H4 (cell line): ENCODE results near the gene TIMM23. TPM values are rescaled to one million over a fixed set of nuclear protein-coding genes. Genes with fewer than 3 reads are reported as not detected.

Experiments
- DNase-seq: peaks from one replicate; pipeline ENCODE4 v3.0.0-alpha.2; 2015; ENCODE audit warnings: low spot score
- total RNA-seq: library from RNA; depleted of rRNA; stranded (reverse); fragments of >200 nt; shearing (Covaris generic); gene quantifications from 2 replicates; pipeline ENCODE4 v1.2.3, GENCODE V29; 2014; rRNA removed

TIMM23 gene
- total RNA-seq, 1 experiment from 2014 or later = 155 TPM

DNA sequence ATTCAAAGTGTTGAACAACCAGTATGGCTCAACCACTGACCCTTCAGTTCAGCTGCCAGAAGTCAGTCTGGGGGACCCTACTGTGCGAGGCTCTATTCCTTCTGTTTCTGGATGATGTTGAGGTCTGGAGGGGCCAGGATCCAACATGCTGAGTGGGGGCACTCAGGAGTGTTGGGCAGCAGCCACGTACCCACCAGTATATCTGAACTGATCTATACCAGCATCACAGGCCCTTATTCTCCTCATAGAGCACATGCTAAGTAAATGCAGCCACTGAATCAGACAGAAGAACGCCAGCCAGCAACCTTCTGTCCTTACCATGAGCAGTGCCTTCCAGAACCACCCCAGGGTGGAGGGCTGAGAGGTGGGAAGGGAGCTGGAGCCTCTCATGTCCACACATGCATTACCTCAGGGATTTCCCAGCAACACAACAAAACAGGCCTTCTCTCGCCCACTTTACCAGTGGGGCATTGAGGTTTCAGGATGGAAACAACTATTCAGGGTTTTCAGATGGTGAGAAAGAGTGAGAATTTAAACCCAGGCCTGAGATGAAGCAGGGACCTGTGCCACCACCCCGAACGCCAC, 80.6 kb downstream of the TIMM23 start:
- DNase-seq = no peak

Other genes starting within 250 kb of the TIMM23 start
- gene WASHC2C, start 245.2 kb upstream of the TIMM23 start, total RNA-seq = 11.4 and 13.1 TPM in 2 replicates
- 3.7 and 6.6 TPM in 2 replicates for gene AGAP4, start 125.0 kb upstream of the TIMM23 start, total RNA-seq
- gene NCOA4, start 58.1 kb downstream of the TIMM23 start, total RNA-seq = 184 and 185 TPM in 2 replicates
- not detected in 2 replicates for gene MSMB, start 73.8 kb downstream of the TIMM23 start, total RNA-seq